GM13977 (cell line): ENCODE data around the gene PRXL2B.
"Not testable (repeated sequence)": the region's sequence is repeated elsewhere in the genome, so short reads cannot be mapped to it uniquely, and the experiment has no call there.

ENCODE experiments used
- DNase-seq: peaks from one replicate; pipeline ENCODE4 v3.0.0; 2012; ENCODE audit warnings: low spot score
- CTCF ChIP-seq: IDR thresholded peaks from 2 replicates; pipeline ENCODE4 v1.5.1; 2012; ENCODE audit warnings: mild to moderate bottlenecking, control low read depth; ENCODE audit not compliant: insufficient read depth; ENCODE audit errors: extremely low read depth, missing control alignments
- in situ Hi-C: fragments of 300-500 bp; cut with MboI; formaldehyde crosslinking; loops from one replicate; pipeline ENCODE4 v1.12.0; 2022; ENCODE audit warnings: low sequenced_read_pairs, low pct_unique_long_range_greater_than_20kb, mixed read lengths, inconsistent platforms; ENCODE audit not compliant: unreplicated experiment

Gene PRXL2B

GRCh38 chr1:2573250-2573920 is 13.2 kb upstream of the PRXL2B start:
- in situ Hi-C loops = no loop called here
- no peak for TF ChIP-seq CTCF
- no peak for DNase-seq

GRCh38 chr1:2574350-2574749 is 12.2 kb upstream of the PRXL2B start:
- no peak for TF ChIP-seq CTCF
- DNase-seq = no peak
- in situ Hi-C loops = no loop called here

GRCh38 chr1:2575801-2576663 is 10.5 kb upstream of the PRXL2B start:
- no peak for TF ChIP-seq CTCF
- no peak for DNase-seq
- in situ Hi-C loops = no loop called here

- in situ Hi-C loops = not testable (repeated sequence)
Measured at GRCh38 chr1:2577565-2578075, 9.0 kb upstream of the PRXL2B start.

GRCh38 chr1:2578758-2579118 is 7.8 kb upstream of the PRXL2B start:
- TF ChIP-seq CTCF = no peak
- in situ Hi-C loops = no loop called here
- DNase-seq = no peak

More at GRCh38 chr1:2577565-2578075, 9.0 kb upstream of the PRXL2B start:
- DNase-seq = not testable (repeated sequence)

- TF ChIP-seq CTCF = no peak
- in situ Hi-C loops = no loop called here
- DNase-seq = no peak
Measured at GRCh38 chr1:2580691-2581090, 5.9 kb upstream of the PRXL2B start.

- in situ Hi-C loops = no loop called here
- DNase-seq = no peak
- no peak for TF ChIP-seq CTCF
Measured at GRCh38 chr1:2582391-2582790, 4.2 kb upstream of the PRXL2B start.
